A549 (cell line): ENCODE results near the gene ASIC5. TPM values are rescaled to one million over a fixed set of nuclear protein-coding genes. Genes with fewer than 3 reads are reported as not detected.

ENCODE experiments used
- ATAC-seq, 2 experiments: fragments of 200-7000 bp in 1 of 2; fragments of >200 bp in 1 of 2; cut with Nextera tagmentation in 1 of 2; cut with Tn5 transposase in 1 of 2; 3 replicates each; pipeline versions ENCODE4 v1.8.0 to v1.9.1; 2018 to 2020; ENCODE audit warnings: mild to moderate bottlenecking in 1 of 2, moderate library complexity in 1 of 2
- CTCF ChIA-PET: fragments of 300-600 bp; sonication (Branson Sonifier 250); formaldehyde crosslinking; extraction: SDS; loops from one replicate; lab custom pipeline; 2021; ENCODE audit warnings: antibody characterized with exemption, inconsistent platforms; lab: Yijun Ruan, JAX
- POLR2A ChIA-PET: fragments of 350-600 bp; formaldehyde crosslinking; extraction: SDS; loops from one replicate; lab custom pipeline; 2021; ENCODE audit warnings: antibody characterized with exemption, inconsistent platforms; lab: Yijun Ruan, JAX
- DNase-seq, 2 experiments: peaks; one replicate each; pipeline versions ENCODE4 v3.0.0 to v3.0.0-alpha.2; 2011 to 2016; ENCODE audit warnings: low read depth in 1 of 2, low spot score in 1 of 2
- FAIRE-seq: peaks from 2 replicates; lab custom pipeline; 2011; peaks lifted over from hg19 to GRCh38; lab: Jason Lieb, UNC
- H3K27ac ChIP-seq, 2 experiments: fragments of >200 bp; sonication (Bioruptor Twin); formaldehyde crosslinking; 3 replicates each; pipeline ENCODE4 v1.5.1; 2016 to 2017
- H3K4me1 ChIP-seq: fragments of >200 bp; sonication (Bioruptor Twin); formaldehyde crosslinking; 3 replicates; pipeline ENCODE4 v1.6.1; 2016
- H3K4me2 ChIP-seq: fragments of >200 bp; sonication (Bioruptor Twin); formaldehyde crosslinking; 3 replicates; pipeline ENCODE4 v1.6.1; 2016
- H3K4me3 ChIP-seq: fragments of >200 bp; sonication (Bioruptor Twin); formaldehyde crosslinking; 3 replicates; pipeline ENCODE4 v1.5.1; 2016
- H3K9me3 ChIP-seq: fragments of >200 bp; sonication (Bioruptor Twin); formaldehyde crosslinking; 3 replicates; pipeline ENCODE4 v1.6.1; 2016
- CEBPB ChIP-seq, 2 experiments: fragments of >200 bp in 1 of 2; sonication (Bioruptor Twin) in 1 of 2; formaldehyde crosslinking in 1 of 2; IDR thresholded peaks; 2 replicates each; pipeline ENCODE4 v1.6.1; 2012 to 2016
- CHD2 ChIP-seq: fragments of 150-350 bp; IDR thresholded peaks from 2 replicates; pipeline ENCODE4 v1.6.1; 2014; ENCODE audit warnings: low read length; ENCODE audit not compliant: partially characterized antibody
- CTCF ChIP-seq: fragments of >200 bp; sonication (Bioruptor Twin); formaldehyde crosslinking; IDR thresholded peaks from 3 replicates; pipeline ENCODE4 v1.5.1; 2016
- EP300 ChIP-seq, 2 experiments: fragments of >200 bp; sonication (Bioruptor Twin); formaldehyde crosslinking; IDR thresholded peaks; 2 replicates in 1 of 2; 3 replicates in 1 of 2; pipeline ENCODE4 v1.6.1; 2016 to 2017
- ESRRA ChIP-seq: fragments of 150-350 bp; IDR thresholded peaks from 2 replicates; pipeline ENCODE4 v1.6.1; 2014; ENCODE audit warnings: mild to moderate bottlenecking, low read length, borderline replicate concordance
- FOSL2 ChIP-seq, 2 experiments: fragments of 450-650 bp in 1 of 2; fragments of >200 bp in 1 of 2; sonication (Bioruptor Twin) in 1 of 2; formaldehyde crosslinking; IDR thresholded peaks; 2 replicates each; pipeline versions ENCODE4 v1.5.0 to v1.6.1; 2016 to 2020; ENCODE audit warnings: mild to moderate bottlenecking in 1 of 2, moderate library complexity in 1 of 2
- FOXS1 ChIP-seq: fragments of 250-450 bp; sonication (Bioruptor Pico); IDR thresholded peaks from 2 replicates; pipeline ENCODE4 v1.5.0; 2020; ENCODE audit warnings: mild to moderate bottlenecking, moderate library complexity
- HDAC2 ChIP-seq: fragments of 200-600 bp; sonication (generic); IDR thresholded peaks from 2 replicates; pipeline ENCODE4 v1.6.1; 2016
- HEYL ChIP-seq: fragments of 250-450 bp; sonication (Bioruptor Pico); IDR thresholded peaks from 2 replicates; pipeline ENCODE4 v1.8.0; 2021; ENCODE audit warnings: mild to moderate bottlenecking, moderate library complexity
- HOXB5 ChIP-seq: fragments of 250-450 bp; sonication (Bioruptor Pico); IDR thresholded peaks from 2 replicates; pipeline ENCODE4 v1.5.0; 2020; ENCODE audit warnings: mild to moderate bottlenecking, moderate library complexity
- JUNB ChIP-seq: fragments of >200 bp; sonication (Bioruptor Twin); formaldehyde crosslinking; IDR thresholded peaks from 2 replicates; pipeline ENCODE4 v1.6.1; 2016
- KDM1A ChIP-seq: fragments of 200-600 bp; sonication (generic); IDR thresholded peaks from 2 replicates; pipeline ENCODE4 v1.6.1; 2016; ENCODE audit warnings: low read depth, mild to moderate bottlenecking
- KDM5A ChIP-seq: fragments of 200-600 bp; sonication (generic); IDR thresholded peaks from 2 replicates; pipeline ENCODE4 v1.6.1; 2016; ENCODE audit warnings: antibody characterized with exemption, mild to moderate bottlenecking
- MAFK ChIP-seq: fragments of 450-650 bp; IDR thresholded peaks from 2 replicates; pipeline ENCODE4 v1.6.1; 2014; ENCODE audit not compliant: partially characterized antibody
- MAZ ChIP-seq: fragments of 150-350 bp; IDR thresholded peaks from 2 replicates; pipeline ENCODE4 v1.6.1; 2014; ENCODE audit warnings: antibody characterized with exemption, low read depth, low read length, borderline replicate concordance
- NFE2L2 ChIP-seq: fragments of 150-350 bp; conservative IDR thresholded peaks from 2 replicates; pipeline ENCODE4 v1.6.1; 2014; ENCODE audit warnings: low read length
- NPAS2 ChIP-seq: fragments of 250-450 bp; sonication (Bioruptor Pico); IDR thresholded peaks from 2 replicates; pipeline ENCODE4 v1.8.0; 2022; ENCODE audit warnings: mild to moderate bottlenecking, moderate library complexity, borderline replicate concordance
- NR3C1 ChIP-seq: fragments of >200 bp; sonication (Bioruptor Twin); formaldehyde crosslinking; IDR thresholded peaks from 3 replicates; pipeline ENCODE4 v1.6.1; 2017
- PBX3 ChIP-seq: IDR thresholded peaks from 2 replicates; pipeline ENCODE4 v1.6.1; 2012
- PHF8 ChIP-seq: fragments of 200-600 bp; sonication (generic); IDR thresholded peaks from 2 replicates; pipeline ENCODE4 v1.6.1; 2016; ENCODE audit warnings: low read depth, mild to moderate bottlenecking, antibody characterized with exemption, moderate library complexity, borderline replicate concordance
- POLR2A ChIP-seq: IDR thresholded peaks from 2 replicates; pipeline ENCODE4 v1.6.1; 2012; ENCODE audit warnings: mild to moderate bottlenecking, low read length
- POLR2AphosphoS2 ChIP-seq: conservative IDR thresholded peaks from 2 replicates; pipeline ENCODE4 v1.6.1; 2012; ENCODE audit warnings: low read length, improper control_type of control experiment, inconsistent platforms
- RARB ChIP-seq: fragments of 250-450 bp; sonication (Bioruptor Pico); IDR thresholded peaks from 2 replicates; pipeline ENCODE4 v1.8.0; 2021; ENCODE audit warnings: mild to moderate bottlenecking, moderate library complexity
- RNF2 ChIP-seq: fragments of 200-600 bp; sonication (generic); IDR thresholded peaks from 2 replicates; pipeline ENCODE4 v1.6.1; 2016; ENCODE audit warnings: low read depth, mild to moderate bottlenecking, antibody characterized with exemption, moderate library complexity, borderline replicate concordance
- SMC3 ChIP-seq: fragments of >200 bp; sonication (Bioruptor Twin); formaldehyde crosslinking; IDR thresholded peaks from 3 replicates; pipeline ENCODE4 v1.6.1; 2018; ENCODE audit warnings: inconsistent platforms
- TP53 ChIP-seq: fragments of 250-450 bp; sonication (Bioruptor Pico); IDR thresholded peaks from 2 replicates; pipeline ENCODE4 v1.5.0; 2021; ENCODE audit warnings: mild to moderate bottlenecking, moderate library complexity
- ZFP36 ChIP-seq: fragments of 450-650 bp; IDR thresholded peaks from 2 replicates; pipeline ENCODE4 v1.6.1; 2014; ENCODE audit warnings: borderline replicate concordance; ENCODE audit not compliant: partially characterized antibody
- ZNF302 ChIP-seq: fragments of 250-450 bp; sonication (Bioruptor Pico); IDR thresholded peaks from 2 replicates; pipeline ENCODE4 v1.9.0; 2021; ENCODE audit warnings: inconsistent platforms, mild to moderate bottlenecking, moderate library complexity
- ZSCAN20 ChIP-seq: fragments of 250-450 bp; sonication (Bioruptor Pico); IDR thresholded peaks from 2 replicates; pipeline ENCODE4 v1.8.0; 2022; ENCODE audit warnings: mild to moderate bottlenecking, moderate library complexity
- WGBS: methylation state at CpG from one replicate; pipeline ENCODE4 v1.1.6; 2017; ENCODE audit errors: missing lambda C conversion rate; 5-methylcytosine and 5-hydroxymethylcytosine counted together
- polyA plus RNA-seq, 4 experiments: library from polyadenylated mRNA; depleted of rRNA in 3 of 4; stranded (reverse); fragments of >200 nt; fragmentation: RNase III in 1 of 4; extraction: RNeasy Plus Mini Kit Qiagen cat#74134 plus additional on column Dnase treatment in 1 of 4; gene quantifications; 2 replicates in 3 of 4; 3 replicates in 1 of 4; pipeline ENCODE4 v1.2.3, GENCODE V29; 2011 to 2017
- TF ChIP-seq, protein P1 (sequence below): IDR thresholded peaks from 2 replicates; pipeline ENCODE4 v1.6.1; 2012; ENCODE audit warnings: low read depth, borderline replicate concordance
- TF ChIP-seq, protein P2 (sequence below): fragments of 250-450 bp; sonication (Bioruptor Pico); IDR thresholded peaks from 2 replicates; pipeline ENCODE4 v1.5.0; 2020; ENCODE audit warnings: low read depth, mild to moderate bottlenecking, moderate library complexity

Gene ASIC5
- polyA plus RNA-seq, 2 of the 4 experiments (the other 2 are of a cell fraction): not detected

DNA sequence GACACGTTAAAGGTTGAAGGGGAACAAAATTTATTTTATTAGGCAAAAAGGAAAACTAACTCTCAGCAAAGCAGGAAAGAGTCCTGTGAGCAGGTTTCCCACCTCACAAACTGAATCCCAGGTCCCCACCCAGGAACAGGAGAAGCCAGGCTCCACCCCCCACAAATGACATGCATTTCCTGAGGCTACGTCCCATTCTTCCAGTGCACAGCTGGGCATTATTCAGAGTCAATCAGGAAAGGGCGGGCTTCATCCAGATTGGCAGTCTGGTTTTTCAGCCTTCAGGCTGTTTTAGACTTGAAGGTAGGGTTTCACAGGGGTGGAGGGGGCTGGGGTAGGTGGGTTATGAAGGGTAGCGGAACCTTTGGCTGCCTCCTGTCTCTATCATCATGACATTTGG lies 11.9 kb upstream of the ASIC5 start:
- no peak for DNase-seq
- CTCF ChIA-PET: no interaction called here
- H3K4me3 ChIP-seq: no peak overlapping the region
- no peak for FAIRE-seq
- no peak for TF ChIP-seq HEYL (CRISPR knock-in tag)
- TF ChIP-seq MAFK: no peak
- no peak for TF ChIP-seq RNF2
- TF ChIP-seq, all 56 proteins: peak for 0
- Histone ChIP-seq H3K9me3 (no peaks in the 10 kb centered on the region), H3K27ac (no peak overlapping the region), H3K4me1 (no peaks in the 10 kb centered on the region), H3K4me2 (no peak overlapping the region)
- WGBS: 58% methylated on average over 4 of the region's 4 CpGs
- POLR2A ChIA-PET: no interaction called here
- no peak for ATAC-seq

DNA sequence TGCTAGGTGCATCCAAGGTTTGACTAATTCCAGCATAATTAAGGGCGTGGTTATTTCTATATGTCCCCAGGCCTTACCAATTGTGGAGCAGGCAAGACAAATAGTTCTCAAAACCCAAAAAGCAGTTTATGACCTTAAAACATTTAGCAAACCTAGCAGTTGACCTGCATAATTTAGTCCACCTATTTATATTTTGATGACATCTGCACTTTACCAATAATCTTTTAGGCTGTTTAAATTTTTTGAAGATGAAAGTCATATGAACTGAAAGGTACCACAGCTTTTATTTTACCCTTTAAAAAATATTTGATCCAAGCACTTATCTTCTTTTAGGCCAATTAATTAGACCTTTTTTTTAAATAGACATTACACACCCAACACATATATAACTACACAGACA lies 9.8 kb upstream of the ASIC5 start:
- TF ChIP-seq KDM5A (no peak), FOXS1 (CRISPR knock-in tag) (no peak), ZSCAN20 (CRISPR knock-in tag) (no peak), PBX3 (no peak), MAZ (no peak), NPAS2 (CRISPR knock-in tag) (no peak), EP300 (IDR thresholded peaks at IDR 0.05) (no peak), RARB (CRISPR knock-in tag) (no peak), CHD2 (no peak), HEYL (CRISPR knock-in tag) (no peak), SMC3 (no peak), ZFP36 (no peak), JUNB (no peak), POLR2AphosphoS2 (no peak), NR3C1 (no peak), RNF2 (no peak), CTCF (no peak), NFE2L2 (no peak)
- TF ChIP-seq, protein P1, sequence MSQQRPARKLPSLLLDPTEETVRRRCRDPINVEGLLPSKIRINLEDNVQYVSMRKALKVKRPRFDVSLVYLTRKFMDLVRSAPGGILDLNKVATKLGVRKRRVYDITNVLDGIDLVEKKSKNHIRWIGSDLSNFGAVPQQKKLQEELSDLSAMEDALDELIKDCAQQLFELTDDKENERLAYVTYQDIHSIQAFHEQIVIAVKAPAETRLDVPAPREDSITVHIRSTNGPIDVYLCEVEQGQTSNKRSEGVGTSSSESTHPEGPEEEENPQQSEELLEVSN: no peak
- TF ChIP-seq, all 56 proteins: peak for 0
- FAIRE-seq (no peak), ATAC-seq (no peak), DNase-seq (no peak)
- H3K4me1 ChIP-seq: no peaks in the 10 kb centered on the region
- no peak overlapping the region for H3K4me2 ChIP-seq
- no peaks in the 10 kb centered on the region for H3K9me3 ChIP-seq
- ChIA-PET CTCF (no interaction called here), POLR2A (no interaction called here)
- WGBS: 46% methylated on average over 1 of the region's 1 CpG
- no peak overlapping the region for H3K27ac ChIP-seq
- no peak overlapping the region for H3K4me3 ChIP-seq

DNA sequence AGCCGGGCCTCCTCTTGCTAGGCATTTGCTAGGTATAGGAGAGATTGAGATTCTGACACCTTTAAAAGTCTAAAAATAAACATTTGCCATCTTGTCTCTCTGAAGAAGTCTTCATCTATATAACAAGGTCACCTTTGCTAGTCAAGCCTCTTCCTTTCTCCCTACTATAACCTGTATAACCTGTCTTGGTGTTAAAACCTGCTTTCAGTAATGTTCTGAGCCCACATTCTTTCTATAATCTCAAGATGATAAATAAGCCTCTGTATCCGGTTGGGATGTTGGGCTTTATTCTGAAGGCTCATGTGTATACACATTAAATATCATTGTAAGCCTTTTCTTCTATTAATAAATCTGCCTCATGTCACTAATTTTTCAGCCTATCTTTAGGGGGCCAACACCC lies 10.2 kb downstream of the ASIC5 start:
- POLR2A ChIA-PET: no interaction called here
- Histone ChIP-seq H3K9me3 (no peaks in the 10 kb centered on the region), H3K4me3 (no peak overlapping the region), H3K27ac (no peak overlapping the region)
- no peak for FAIRE-seq
- TF ChIP-seq KDM1A (no peak), SMC3 (no peak), JUNB (no peak), KDM5A (no peak), PBX3 (no peak), ESRRA (no peak), ZNF302 (CRISPR knock-in tag) (no peak), POLR2A (no peak), FOSL2 (IDR thresholded peaks at IDR 0.05) (no peak), FOSL2 (CRISPR knock-in tag; IDR thresholded peaks at IDR 0.05) (no peak), PHF8 (no peak), HDAC2 (no peak), CEBPB (IDR thresholded peaks at IDR 0.05) (no peak), HOXB5 (CRISPR knock-in tag) (no peak), TP53 (no peak)
- TF ChIP-seq, protein P2, sequence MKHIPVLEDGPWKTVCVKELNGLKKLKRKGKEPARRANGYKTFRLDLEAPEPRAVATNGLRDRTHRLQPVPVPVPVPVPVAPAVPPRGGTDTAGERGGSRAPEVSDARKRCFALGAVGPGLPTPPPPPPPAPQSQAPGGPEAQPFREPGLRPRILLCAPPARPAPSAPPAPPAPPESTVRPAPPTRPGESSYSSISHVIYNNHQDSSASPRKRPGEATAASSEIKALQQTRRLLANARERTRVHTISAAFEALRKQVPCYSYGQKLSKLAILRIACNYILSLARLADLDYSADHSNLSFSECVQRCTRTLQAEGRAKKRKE (CRISPR knock-in tag): no peak
- TF ChIP-seq, all 56 proteins: peak for 0
- Histone ChIP-seq H3K4me2 (peak overlapping the region; percentile 80), H3K4me1 (no peaks in the 10 kb centered on the region)
- DNase-seq: no peak
- WGBS: 80% methylated on average over 2 of the region's 2 CpGs
- ATAC-seq: no peak
- CTCF ChIA-PET: interaction anchor here (0.6 kb wide), 1 partner anchor 36 kb away, joined by 3 read pairs; no protein-coding TSS in a partner anchor
